ENCODE data around the gene ZCCHC9.

GRCh38 chr5:81344736-81345135 lies 43.3 kb downstream of the ZCCHC9 start:
- TF ChIP-seq POLR2AphosphoS5 (IDR thresholded peaks at IDR 0.05): no peak
- TF ChIP-seq, protein P1, sequence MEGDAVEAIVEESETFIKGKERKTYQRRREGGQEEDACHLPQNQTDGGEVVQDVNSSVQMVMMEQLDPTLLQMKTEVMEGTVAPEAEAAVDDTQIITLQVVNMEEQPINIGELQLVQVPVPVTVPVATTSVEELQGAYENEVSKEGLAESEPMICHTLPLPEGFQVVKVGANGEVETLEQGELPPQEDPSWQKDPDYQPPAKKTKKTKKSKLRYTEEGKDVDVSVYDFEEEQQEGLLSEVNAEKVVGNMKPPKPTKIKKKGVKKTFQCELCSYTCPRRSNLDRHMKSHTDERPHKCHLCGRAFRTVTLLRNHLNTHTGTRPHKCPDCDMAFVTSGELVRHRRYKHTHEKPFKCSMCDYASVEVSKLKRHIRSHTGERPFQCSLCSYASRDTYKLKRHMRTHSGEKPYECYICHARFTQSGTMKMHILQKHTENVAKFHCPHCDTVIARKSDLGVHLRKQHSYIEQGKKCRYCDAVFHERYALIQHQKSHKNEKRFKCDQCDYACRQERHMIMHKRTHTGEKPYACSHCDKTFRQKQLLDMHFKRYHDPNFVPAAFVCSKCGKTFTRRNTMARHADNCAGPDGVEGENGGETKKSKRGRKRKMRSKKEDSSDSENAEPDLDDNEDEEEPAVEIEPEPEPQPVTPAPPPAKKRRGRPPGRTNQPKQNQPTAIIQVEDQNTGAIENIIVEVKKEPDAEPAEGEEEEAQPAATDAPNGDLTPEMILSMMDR (IDR thresholded peaks at IDR 0.05): no peak

Data from prostate gland (tissue), 2 donors.